Testis (tissue), 2 donors: ENCODE results near the gene TXNDC5.

ENCODE experiments used
- CTCF ChIP-seq, 3 experiments: fragments of 450-650 bp in 2 of 3; fragments of 200-600 bp in 1 of 3; sonication (generic) in 1 of 3; IDR thresholded peaks; one replicate each; pipeline ENCODE4 v1.5.1; 2016 to 2019; ENCODE audit warnings: antibody characterized with exemption in 3 of 3, mild to moderate bottlenecking in 2 of 3, moderate library complexity in 1 of 3
- POLR2A ChIP-seq: fragments of 450-650 bp; IDR thresholded peaks from one replicate; pipeline ENCODE4 v1.6.1; 2017; ENCODE audit warnings: antibody characterized with exemption, mild to moderate bottlenecking, moderate library complexity

DNA sequence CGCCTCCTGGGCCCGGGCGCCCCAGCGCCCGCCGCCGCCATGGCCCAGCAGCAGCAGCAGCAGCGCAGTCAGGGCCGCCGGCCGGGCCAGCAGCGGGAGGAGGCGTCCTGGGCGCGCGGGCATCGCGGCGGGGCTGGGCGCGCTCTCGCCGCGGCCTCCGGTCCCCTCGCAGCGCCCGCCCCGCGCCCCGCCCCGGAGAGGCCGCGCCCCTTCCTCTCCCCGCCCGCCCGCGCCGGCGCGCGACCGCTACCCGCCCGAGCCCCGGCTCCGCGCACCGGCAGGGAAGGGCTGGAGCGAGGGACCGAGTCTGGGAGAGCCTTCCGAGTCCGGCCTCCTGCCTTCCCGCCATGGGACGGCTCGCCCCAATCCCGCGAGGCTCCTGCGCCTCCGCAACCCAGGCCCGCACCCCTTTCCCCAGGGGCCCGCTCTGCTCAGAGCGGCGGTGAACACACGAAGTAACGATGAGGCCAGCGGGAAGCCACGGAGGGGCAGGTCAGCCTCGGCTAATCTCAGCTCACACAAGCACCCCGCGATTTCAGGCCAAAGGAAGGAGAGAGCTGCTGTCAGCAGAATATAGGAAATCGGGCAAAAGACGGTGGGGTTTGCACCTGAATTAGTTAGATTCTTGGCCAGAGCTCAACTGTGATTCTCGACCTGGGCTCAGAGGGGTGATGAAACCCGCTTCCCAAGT, at the start of gene TXNDC5:
- TF ChIP-seq CTCF (IDR thresholded peaks at IDR 0.05) (no peak), POLR2A (no peak)
